ENCODE data around the gene DPH6. TPM values are rescaled to one million over a fixed set of nuclear protein-coding genes. Genes with fewer than 3 reads are reported as not detected.

The DPH6 gene
- total RNA-seq, 1 donor from 2014 or later, result 41.1 TPM

DNA sequence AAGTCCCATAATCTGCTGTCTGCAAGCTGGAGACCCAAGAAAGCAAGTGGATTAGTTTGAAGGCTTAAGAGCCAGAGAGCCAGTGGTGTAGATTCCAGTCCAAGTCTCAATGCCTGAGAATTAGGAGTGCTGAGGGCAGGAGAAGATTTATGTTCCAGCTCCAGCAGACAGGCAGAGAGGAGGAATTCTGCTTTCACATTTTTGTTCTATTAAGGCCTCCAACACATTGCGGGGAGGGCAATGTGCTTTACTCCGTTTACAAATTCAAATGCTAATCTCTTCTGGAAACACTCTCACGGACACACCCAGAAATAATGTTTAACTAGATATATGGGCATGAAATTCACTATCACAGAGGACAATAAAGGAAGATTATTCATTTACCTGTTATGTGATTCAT, 54.0 kb downstream of the DPH6 start:
- H3K27ac Mint-ChIP-seq, result no peak overlapping the region
- Histone ChIP-seq H3K36me3 (no peaks in the 10 kb centered on the region), H3K27ac (no peak overlapping the region), H3K9me3 (ENCODE audit: low read depth) (peaks cover 4% of the 10 kb centered on the region), H2AFZ (replicated peaks) (no peak overlapping the region), H3K4me2 (no peak overlapping the region), H3K79me2 (ENCODE audit: low read depth) (no peaks in the 10 kb centered on the region), H4K20me1 (ENCODE audit: low read depth) (no peaks in the 10 kb centered on the region), H3F3A (ENCODE audit: low read depth) (no peaks in the 10 kb centered on the region), H3K9ac (no peak overlapping the region), H3K4me3 (no peak overlapping the region), H3K4me1 (no peaks in the 10 kb centered on the region), H3K27me3 (no peaks in the 10 kb centered on the region)
- no peak for DNase-seq (ENCODE audit: low spot score)
- no peaks in the 10 kb centered on the region for H3K27me3 Mint-ChIP-seq (ENCODE audit: insufficient read depth, low read depth)
- peaks cover 10% of the 10 kb centered on the region for H3K36me3 Mint-ChIP-seq
- no peaks in the 10 kb centered on the region for H3K4me1 Mint-ChIP-seq
- TF ChIP-seq, protein P1, sequence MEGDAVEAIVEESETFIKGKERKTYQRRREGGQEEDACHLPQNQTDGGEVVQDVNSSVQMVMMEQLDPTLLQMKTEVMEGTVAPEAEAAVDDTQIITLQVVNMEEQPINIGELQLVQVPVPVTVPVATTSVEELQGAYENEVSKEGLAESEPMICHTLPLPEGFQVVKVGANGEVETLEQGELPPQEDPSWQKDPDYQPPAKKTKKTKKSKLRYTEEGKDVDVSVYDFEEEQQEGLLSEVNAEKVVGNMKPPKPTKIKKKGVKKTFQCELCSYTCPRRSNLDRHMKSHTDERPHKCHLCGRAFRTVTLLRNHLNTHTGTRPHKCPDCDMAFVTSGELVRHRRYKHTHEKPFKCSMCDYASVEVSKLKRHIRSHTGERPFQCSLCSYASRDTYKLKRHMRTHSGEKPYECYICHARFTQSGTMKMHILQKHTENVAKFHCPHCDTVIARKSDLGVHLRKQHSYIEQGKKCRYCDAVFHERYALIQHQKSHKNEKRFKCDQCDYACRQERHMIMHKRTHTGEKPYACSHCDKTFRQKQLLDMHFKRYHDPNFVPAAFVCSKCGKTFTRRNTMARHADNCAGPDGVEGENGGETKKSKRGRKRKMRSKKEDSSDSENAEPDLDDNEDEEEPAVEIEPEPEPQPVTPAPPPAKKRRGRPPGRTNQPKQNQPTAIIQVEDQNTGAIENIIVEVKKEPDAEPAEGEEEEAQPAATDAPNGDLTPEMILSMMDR (IDR thresholded peaks at IDR 0.05), result no peak
- TF ChIP-seq EZH2 (IDR thresholded peaks at IDR 0.05) (no peak), EZH2phosphoT487 (IDR thresholded peaks at IDR 0.05) (no peak)
- peaks cover 12% of the 10 kb centered on the region for H3K9me3 Mint-ChIP-seq
- H3K4me3 Mint-ChIP-seq, result no peak overlapping the region

DNA sequence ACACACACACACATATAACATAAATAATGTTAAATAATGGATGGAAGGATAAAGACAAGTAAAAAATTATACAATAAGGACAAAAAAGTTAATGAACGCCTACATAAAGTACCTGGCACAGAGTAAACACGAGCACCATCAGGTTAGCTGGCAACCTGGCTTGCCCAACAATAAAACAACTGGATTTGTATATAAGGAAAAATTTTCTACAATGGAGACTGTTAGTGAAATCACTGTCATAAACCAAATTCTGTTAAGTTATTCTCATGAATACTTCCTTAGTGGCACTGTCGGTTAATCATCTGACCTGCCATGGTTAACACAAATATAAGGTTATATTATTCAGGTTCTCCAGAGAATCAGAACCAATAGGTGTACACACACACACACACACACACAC, 54.8 kb downstream of the DPH6 start:
- no peak for DNase-seq (ENCODE audit: low spot score)
- Mint-ChIP-seq H3K9me3 (peaks cover 19% of the 10 kb centered on the region), H3K4me1 (no peaks in the 10 kb centered on the region), H3K27me3 (ENCODE audit: insufficient read depth, low read depth) (peaks cover 2% of the 10 kb centered on the region), H3K27ac (no peak overlapping the region), H3K4me3 (no peak overlapping the region), H3K36me3 (peaks cover 14% of the 10 kb centered on the region)
- Histone ChIP-seq H3K79me2 (ENCODE audit: low read depth) (no peaks in the 10 kb centered on the region), H3K4me2 (no peak overlapping the region), H3K9ac (no peak overlapping the region), H3K27ac (no peak overlapping the region), H3K4me3 (no peak overlapping the region), H3K9me3 (ENCODE audit: low read depth) (peaks cover 4% of the 10 kb centered on the region), H3K36me3 (no peaks in the 10 kb centered on the region), H2AFZ (replicated peaks) (no peak overlapping the region), H3K4me1 (no peaks in the 10 kb centered on the region), H3K27me3 (no peaks in the 10 kb centered on the region), H3F3A (ENCODE audit: low read depth) (no peaks in the 10 kb centered on the region), H4K20me1 (ENCODE audit: low read depth) (no peaks in the 10 kb centered on the region)
- TF ChIP-seq, protein P1 (IDR thresholded peaks at IDR 0.05), result no peak
- TF ChIP-seq EZH2 (IDR thresholded peaks at IDR 0.05) (no peak), EZH2phosphoT487 (IDR thresholded peaks at IDR 0.05) (no peak)

DNA sequence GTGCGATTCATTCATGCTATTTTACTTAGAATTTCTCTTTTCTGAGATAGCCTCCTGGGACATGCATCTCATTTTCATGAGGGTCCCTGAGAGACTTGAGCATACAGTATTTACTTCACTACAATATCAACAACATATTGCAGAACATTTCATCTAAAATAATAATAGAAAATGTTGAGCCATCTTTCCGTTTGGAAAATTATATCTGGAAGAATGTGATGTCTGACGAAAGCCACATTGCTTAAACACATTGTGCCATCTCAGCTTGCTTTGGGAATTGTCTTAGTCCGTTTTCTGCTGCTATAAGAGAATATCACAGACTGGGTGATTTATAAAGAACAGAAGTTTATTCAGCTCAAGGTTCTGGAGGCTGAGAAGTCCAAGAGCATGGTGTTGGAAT, 55.5 kb downstream of the DPH6 start:
- Histone ChIP-seq H3F3A (ENCODE audit: low read depth) (no peaks in the 10 kb centered on the region), H3K4me1 (no peaks in the 10 kb centered on the region), H3K9ac (no peak overlapping the region), H3K27me3 (no peaks in the 10 kb centered on the region), H3K4me2 (no peak overlapping the region), H2AFZ (replicated peaks) (no peak overlapping the region), H3K79me2 (ENCODE audit: low read depth) (no peaks in the 10 kb centered on the region), H4K20me1 (ENCODE audit: low read depth) (no peaks in the 10 kb centered on the region), H3K36me3 (no peaks in the 10 kb centered on the region), H3K9me3 (ENCODE audit: low read depth) (peaks cover 4% of the 10 kb centered on the region), H3K27ac (no peak overlapping the region), H3K4me3 (no peak overlapping the region)
- Mint-ChIP-seq H3K4me3 (no peak overlapping the region), H3K36me3 (peaks cover 19% of the 10 kb centered on the region), H3K4me1 (no peaks in the 10 kb centered on the region), H3K9me3 (peaks cover 23% of the 10 kb centered on the region), H3K27ac (no peak overlapping the region), H3K27me3 (ENCODE audit: insufficient read depth, low read depth) (peaks cover 2% of the 10 kb centered on the region)
- no peak for DNase-seq (ENCODE audit: low spot score)
- TF ChIP-seq, protein P1 (IDR thresholded peaks at IDR 0.05), result no peak
- TF ChIP-seq EZH2phosphoT487 (IDR thresholded peaks at IDR 0.05) (no peak), EZH2 (IDR thresholded peaks at IDR 0.05) (no peak)
